Smooth muscle cell (in vitro differentiated cells): ENCODE measurements around the gene GCLM. TPM values are rescaled to one million over a fixed set of nuclear protein-coding genes. Genes with fewer than 3 reads are reported as not detected.

Experiments
- DNase-seq: peaks from one replicate; lab custom pipeline; 2025; ENCODE audit not compliant: unreplicated experiment; lab: John Stamatoyannopoulos, UW
- H2AFZ ChIP-seq: fragments of 200-600 bp; sonication (generic); 2 replicates; pipeline ENCODE4 v1.6.0; 2016; ENCODE audit warnings: antibody characterized with exemption, low read depth, mild to moderate bottlenecking
- H3F3A ChIP-seq: fragments of 200-600 bp; sonication (generic); 2 replicates; pipeline ENCODE4 v1.6.0; 2017; ENCODE audit warnings: antibody characterized with exemption, low read depth
- H3K27ac ChIP-seq: fragments of 200-600 bp; sonication (generic); 2 replicates; pipeline ENCODE4 v1.5.1; 2016; ENCODE audit warnings: low read depth, mild to moderate bottlenecking
- H3K27me3 ChIP-seq: fragments of 200-600 bp; sonication (generic); 2 replicates; pipeline ENCODE4 v1.6.1; 2016; ENCODE audit warnings: low read depth, mild to moderate bottlenecking
- H3K36me3 ChIP-seq: fragments of 200-600 bp; sonication (generic); 2 replicates; pipeline ENCODE4 v1.5.1; 2016; ENCODE audit warnings: low read depth
- H3K4me1 ChIP-seq: fragments of 200-600 bp; sonication (generic); 2 replicates; pipeline ENCODE4 v1.5.1; 2016; ENCODE audit warnings: low read depth
- H3K4me2 ChIP-seq: fragments of 200-600 bp; sonication (generic); 2 replicates; pipeline ENCODE4 v1.6.0; 2016; ENCODE audit warnings: mild to moderate bottlenecking
- H3K4me3 ChIP-seq: fragments of 200-600 bp; sonication (generic); 2 replicates; pipeline ENCODE4 v1.5.1; 2016; ENCODE audit warnings: mild to moderate bottlenecking
- H3K79me2 ChIP-seq: fragments of 200-600 bp; sonication (generic); 2 replicates; pipeline ENCODE4 v1.6.0; 2016; ENCODE audit warnings: low read depth, mild to moderate bottlenecking
- H3K9ac ChIP-seq: fragments of 200-600 bp; sonication (generic); 2 replicates; pipeline ENCODE4 v1.6.0; 2016; ENCODE audit warnings: low read depth
- H3K9me3 ChIP-seq: fragments of 200-600 bp; sonication (generic); replicated peaks from 2 replicates; pipeline ENCODE4 v1.5.1; 2016; ENCODE audit warnings: low read depth
- H4K20me1 ChIP-seq: fragments of 200-600 bp; sonication (generic); 2 replicates; pipeline ENCODE4 v1.6.0; 2016; ENCODE audit warnings: low read depth
- WGBS: methylation state at CpG from one replicate; pipeline ENCODE4 v1.1.7; 2016; ENCODE audit warnings: low lambda C conversion rate; 5-methylcytosine and 5-hydroxymethylcytosine counted together
- polyA plus RNA-seq: library from polyadenylated mRNA; unstranded; fragments of >200 nt; fragmentation: Nextera tagmentation; extraction: Ambion mirVana; gene quantifications from 2 replicates; pipeline ENCODE4 v1.2.1, GENCODE V29; 2016
- total RNA-seq: library from RNA; depleted of rRNA; stranded (reverse); fragments of >200 nt; gene quantifications from 2 replicates; pipeline ENCODE4 v1.2.3, GENCODE V29; 2014
- TF ChIP-seq, protein P1 (sequence below): fragments of 200-600 bp; sonication (generic); IDR thresholded peaks from 2 replicates; pipeline ENCODE4 v1.5.1; 2017; ENCODE audit warnings: borderline replicate concordance, mild to moderate bottlenecking, antibody characterized with exemption; ENCODE audit not compliant: insufficient read depth, poor library complexity, severe bottlenecking

Gene GCLM
- total and polyA plus RNA-seq, 2 experiments from 2014 or later = 9.7 to 15.9 TPM

DNA sequence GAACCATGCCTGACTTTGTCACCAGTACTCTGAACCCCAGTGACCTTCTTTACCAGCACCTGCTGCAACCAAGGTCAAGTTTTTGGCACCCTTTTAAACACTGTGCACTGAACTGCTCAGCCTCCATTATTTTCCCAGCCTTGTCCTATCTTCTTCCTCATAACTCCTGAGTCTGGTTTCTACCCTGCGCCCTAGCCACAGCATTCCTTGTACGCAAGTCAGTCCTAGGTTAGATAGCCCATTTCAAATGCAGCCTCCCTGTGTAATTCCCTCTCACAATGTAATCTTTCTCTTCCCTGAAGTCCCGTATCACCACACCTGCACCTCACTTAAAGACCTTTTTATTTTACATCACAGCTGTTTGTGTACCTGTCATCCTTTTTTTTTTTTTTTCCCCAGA lies 67.5 kb downstream of the GCLM start:
- no peak overlapping the region for H3K4me3 ChIP-seq
- no peak overlapping the region for H3K4me2 ChIP-seq
- H3K9me3 ChIP-seq = no peaks in the 10 kb centered on the region
- H3F3A ChIP-seq = peaks cover 33% of the 10 kb centered on the region
- H4K20me1 ChIP-seq = no peaks in the 10 kb centered on the region
- TF ChIP-seq, protein P1, sequence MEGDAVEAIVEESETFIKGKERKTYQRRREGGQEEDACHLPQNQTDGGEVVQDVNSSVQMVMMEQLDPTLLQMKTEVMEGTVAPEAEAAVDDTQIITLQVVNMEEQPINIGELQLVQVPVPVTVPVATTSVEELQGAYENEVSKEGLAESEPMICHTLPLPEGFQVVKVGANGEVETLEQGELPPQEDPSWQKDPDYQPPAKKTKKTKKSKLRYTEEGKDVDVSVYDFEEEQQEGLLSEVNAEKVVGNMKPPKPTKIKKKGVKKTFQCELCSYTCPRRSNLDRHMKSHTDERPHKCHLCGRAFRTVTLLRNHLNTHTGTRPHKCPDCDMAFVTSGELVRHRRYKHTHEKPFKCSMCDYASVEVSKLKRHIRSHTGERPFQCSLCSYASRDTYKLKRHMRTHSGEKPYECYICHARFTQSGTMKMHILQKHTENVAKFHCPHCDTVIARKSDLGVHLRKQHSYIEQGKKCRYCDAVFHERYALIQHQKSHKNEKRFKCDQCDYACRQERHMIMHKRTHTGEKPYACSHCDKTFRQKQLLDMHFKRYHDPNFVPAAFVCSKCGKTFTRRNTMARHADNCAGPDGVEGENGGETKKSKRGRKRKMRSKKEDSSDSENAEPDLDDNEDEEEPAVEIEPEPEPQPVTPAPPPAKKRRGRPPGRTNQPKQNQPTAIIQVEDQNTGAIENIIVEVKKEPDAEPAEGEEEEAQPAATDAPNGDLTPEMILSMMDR = no peak
- no peak overlapping the region for H3K27ac ChIP-seq
- H3K27me3 ChIP-seq = no peaks in the 10 kb centered on the region
- no peaks in the 10 kb centered on the region for H3K79me2 ChIP-seq
- peaks cover 11% of the 10 kb centered on the region for H3K4me1 ChIP-seq
- WGBS = 85% methylated on average over 3 of the region's 3 CpGs
- no peaks in the 10 kb centered on the region for H3K36me3 ChIP-seq
- H2AFZ ChIP-seq = no peak overlapping the region
- DNase-seq = no peak
- no peak overlapping the region for H3K9ac ChIP-seq

- DNase-seq = no peak
These were observed 68.2 kb downstream of the GCLM start for GRCh38 chr1:93840956-93841482.

DNA sequence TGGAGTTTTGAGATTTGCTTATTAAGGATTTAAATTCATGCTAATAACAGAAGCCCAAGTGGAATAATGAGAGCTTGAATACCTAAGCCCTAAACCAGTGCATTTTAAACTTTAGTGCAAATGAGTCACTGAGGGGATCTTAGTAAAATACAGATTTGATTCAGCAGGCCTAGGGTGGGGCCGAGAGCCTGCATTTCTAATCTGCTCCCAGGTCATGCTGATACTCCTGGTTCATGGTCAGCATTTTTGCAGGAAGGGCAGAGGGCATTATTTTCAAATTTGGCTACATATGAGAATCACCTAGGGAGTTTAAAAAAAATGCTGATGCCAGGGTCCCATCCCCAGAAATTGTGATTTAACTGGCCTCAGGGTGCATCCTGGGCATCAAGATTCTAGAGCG lies 69.5 kb downstream of the GCLM start:
- Histone ChIP-seq H3K27me3 (no peaks in the 10 kb centered on the region), H3K4me3 (no peak overlapping the region), H2AFZ (no peak overlapping the region), H3K79me2 (no peaks in the 10 kb centered on the region), H4K20me1 (no peaks in the 10 kb centered on the region), H3K4me2 (peak overlapping the region; percentile 28), H3K27ac (peak overlapping the region; percentile 64), H3F3A (peaks cover 28% of the 10 kb centered on the region), H3K36me3 (no peaks in the 10 kb centered on the region), H3K4me1 (peaks cover under 1% of the 10 kb centered on the region), H3K9ac (no peak overlapping the region), H3K9me3 (no peaks in the 10 kb centered on the region)
- WGBS = 66% methylated on average over 2 of the region's 2 CpGs
- no peak for DNase-seq
- TF ChIP-seq, protein P1 = no peak

More at GRCh38 chr1:93840956-93841482, 68.2 kb downstream of the GCLM start:
- Histone ChIP-seq H3K27ac (peak overlapping the region; percentile 64), H3K36me3 (no peaks in the 10 kb centered on the region), H4K20me1 (no peaks in the 10 kb centered on the region), H2AFZ (no peak overlapping the region), H3K4me3 (no peak overlapping the region), H3F3A (peaks cover 33% of the 10 kb centered on the region), H3K4me2 (peak overlapping the region; percentile 28), H3K27me3 (no peaks in the 10 kb centered on the region), H3K79me2 (no peaks in the 10 kb centered on the region), H3K9me3 (no peaks in the 10 kb centered on the region), H3K9ac (no peak overlapping the region), H3K4me1 (peaks cover 11% of the 10 kb centered on the region)
- WGBS = 81% methylated on average over 4 of the region's 4 CpGs
- TF ChIP-seq, protein P1 = no peak

DNA sequence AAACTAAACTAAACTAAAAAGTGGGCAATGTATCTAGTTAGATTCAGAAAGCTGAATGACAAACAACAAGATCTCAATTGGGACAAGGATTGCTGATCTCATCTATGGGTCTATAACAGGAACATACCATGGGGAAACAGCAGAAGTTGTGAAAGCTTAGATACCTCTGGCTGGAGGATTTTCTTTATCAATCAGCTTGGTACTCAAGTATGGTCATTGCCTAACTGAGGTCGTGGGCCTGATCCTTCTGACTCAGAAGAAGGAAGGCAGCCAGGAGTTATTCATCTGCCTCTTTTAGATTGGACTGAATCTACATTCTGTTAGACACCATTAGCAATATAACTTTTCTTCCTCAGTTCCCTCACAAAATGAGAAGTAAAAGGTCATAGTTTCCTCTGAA lies 69.9 kb downstream of the GCLM start:
- Histone ChIP-seq H3K4me2 (peak overlapping the region; percentile 28), H3K79me2 (no peaks in the 10 kb centered on the region), H3K27ac (peak overlapping the region; percentile 64), H3K4me1 (no peaks in the 10 kb centered on the region), H4K20me1 (no peaks in the 10 kb centered on the region), H3F3A (peaks cover 27% of the 10 kb centered on the region), H3K27me3 (no peaks in the 10 kb centered on the region), H3K9me3 (no peaks in the 10 kb centered on the region), H3K4me3 (no peak overlapping the region), H3K9ac (no peak overlapping the region), H3K36me3 (no peaks in the 10 kb centered on the region), H2AFZ (no peak overlapping the region)
- 29% methylated on average over 1 of the region's 1 CpG for WGBS
- TF ChIP-seq, protein P1 = no peak
- no peak for DNase-seq
